IgD-negative memory B cell (primary cell): ENCODE measurements around the gene SH3PXD2A. TPM values are rescaled to one million over a fixed set of nuclear protein-coding genes. Genes with fewer than 3 reads are reported as not detected.

Experiments
- H3K27ac Mint-ChIP-seq, 3 donors: one replicate each; pipeline ENCODE4 v1.8.0; 2020 to 2022; ENCODE audit warnings: mild to moderate bottlenecking in 3 of 3, mixed read lengths in 3 of 3, moderate library complexity in 1 of 3
- H3K27me3 Mint-ChIP-seq: one replicate; pipeline ENCODE4 v1.8.0; 2021; ENCODE audit warnings: mixed read lengths
- H3K36me3 Mint-ChIP-seq: one replicate; pipeline ENCODE4 v1.8.0; 2020; ENCODE audit warnings: mild to moderate bottlenecking, mixed read lengths
- H3K4me1 Mint-ChIP-seq, 3 donors: one replicate each; pipeline ENCODE4 v1.8.0; 2020 to 2022; ENCODE audit warnings: mixed read lengths in 3 of 3, mild to moderate bottlenecking in 1 of 3
- H3K4me3 Mint-ChIP-seq, 4 donors: one replicate each; pipeline ENCODE4 v1.8.0; 2020 to 2022; ENCODE audit warnings: mild to moderate bottlenecking in 4 of 4, mixed read lengths in 4 of 4, moderate library complexity in 3 of 4
- H3K9me3 Mint-ChIP-seq, 3 donors: one replicate each; pipeline ENCODE4 v1.8.0; 2020 to 2021; ENCODE audit warnings: mixed read lengths in 3 of 3, mild to moderate bottlenecking in 1 of 3
- polyA plus RNA-seq: library from polyadenylated mRNA; unstranded; fragments of 300-500 nt; fragmentation: Illumina TruSeq; gene quantifications from one replicate; pipeline ENCODE4 v1.2.3, GENCODE V29; 2021

The SH3PXD2A gene
- polyA plus RNA-seq, 1 donor from 2014 or later, result 1.2 TPM

GRCh38 chr10:103574097-103575061 lies 281.0 kb downstream of the SH3PXD2A start:
- Mint-ChIP-seq H3K9me3 (no peaks in the 10 kb centered on the region), H3K4me3 (no peak overlapping the region), H3K36me3 (no peaks in the 10 kb centered on the region), H3K27ac (no peak overlapping the region), H3K27me3 (peaks cover 9% of the 10 kb centered on the region), H3K4me1 (no peaks in the 10 kb centered on the region)

GRCh38 chr10:103573205-103573487 lies 282.2 kb downstream of the SH3PXD2A start:
- Mint-ChIP-seq H3K27ac (no peak overlapping the region), H3K4me3 (no peak overlapping the region), H3K27me3 (peaks cover 12% of the 10 kb centered on the region), H3K36me3 (no peaks in the 10 kb centered on the region), H3K9me3 (no peaks in the 10 kb centered on the region), H3K4me1 (no peaks in the 10 kb centered on the region)

GRCh38 chr10:103572347-103573204 lies 282.8 kb downstream of the SH3PXD2A start:
- peaks cover 12% of the 10 kb centered on the region for H3K27me3 Mint-ChIP-seq
- no peaks in the 10 kb centered on the region for H3K9me3 Mint-ChIP-seq
- H3K27ac Mint-ChIP-seq, result no peak overlapping the region
- no peak overlapping the region for H3K4me3 Mint-ChIP-seq
- H3K4me1 Mint-ChIP-seq, result no peaks in the 10 kb centered on the region
- H3K36me3 Mint-ChIP-seq, result no peaks in the 10 kb centered on the region

- Mint-ChIP-seq H3K36me3 (no peaks in the 10 kb centered on the region), H3K4me3 (no peak overlapping the region), H3K9me3 (no peaks in the 10 kb centered on the region), H3K27ac (no peak overlapping the region), H3K4me1 (no peaks in the 10 kb centered on the region), H3K27me3 (peaks cover 12% of the 10 kb centered on the region)
Observed at GRCh38 chr10:103571656-103571975, 283.8 kb downstream of the SH3PXD2A start.

GRCh38 chr10:103570844-103571655 lies 284.3 kb downstream of the SH3PXD2A start:
- H3K36me3 Mint-ChIP-seq, result no peaks in the 10 kb centered on the region
- H3K4me3 Mint-ChIP-seq, result no peak overlapping the region
- no peak overlapping the region for H3K27ac Mint-ChIP-seq
- peaks cover 9% of the 10 kb centered on the region for H3K27me3 Mint-ChIP-seq
- H3K4me1 Mint-ChIP-seq, result no peaks in the 10 kb centered on the region
- no peaks in the 10 kb centered on the region for H3K9me3 Mint-ChIP-seq

GRCh38 chr10:103569896-103570295 lies 285.5 kb downstream of the SH3PXD2A start:
- peaks cover 9% of the 10 kb centered on the region for H3K27me3 Mint-ChIP-seq
- no peak overlapping the region for H3K27ac Mint-ChIP-seq
- no peaks in the 10 kb centered on the region for H3K36me3 Mint-ChIP-seq
- H3K9me3 Mint-ChIP-seq, result no peaks in the 10 kb centered on the region
- H3K4me3 Mint-ChIP-seq, result peak overlapping the region in 1 of 4 donors; percentile 54
- no peaks in the 10 kb centered on the region for H3K4me1 Mint-ChIP-seq

- Mint-ChIP-seq H3K4me1 (no peaks in the 10 kb centered on the region), H3K27ac (no peak overlapping the region), H3K36me3 (no peaks in the 10 kb centered on the region), H3K27me3 (peaks cover 7% of the 10 kb centered on the region), H3K4me3 (no peak overlapping the region), H3K9me3 (no peaks in the 10 kb centered on the region)
Observed at GRCh38 chr10:103568505-103568904, 286.9 kb downstream of the SH3PXD2A start.

GRCh38 chr10:103566536-103566935 lies 288.8 kb downstream of the SH3PXD2A start:
- Mint-ChIP-seq H3K27me3 (peaks cover 7% of the 10 kb centered on the region), H3K4me3 (no peak overlapping the region), H3K36me3 (no peaks in the 10 kb centered on the region), H3K9me3 (no peaks in the 10 kb centered on the region), H3K4me1 (no peaks in the 10 kb centered on the region), H3K27ac (no peak overlapping the region)

GRCh38 chr10:103564776-103565520 lies 290.4 kb downstream of the SH3PXD2A start:
- no peaks in the 10 kb centered on the region for H3K36me3 Mint-ChIP-seq
- no peaks in the 10 kb centered on the region for H3K4me1 Mint-ChIP-seq
- peaks cover 7% of the 10 kb centered on the region for H3K27me3 Mint-ChIP-seq
- H3K27ac Mint-ChIP-seq, result no peak overlapping the region
- H3K9me3 Mint-ChIP-seq, result no peaks in the 10 kb centered on the region
- H3K4me3 Mint-ChIP-seq, result no peak overlapping the region

- no peak overlapping the region for H3K27ac Mint-ChIP-seq
- no peak overlapping the region for H3K4me3 Mint-ChIP-seq
- H3K4me1 Mint-ChIP-seq, result no peaks in the 10 kb centered on the region
- no peaks in the 10 kb centered on the region for H3K9me3 Mint-ChIP-seq
- H3K27me3 Mint-ChIP-seq, result peaks cover 11% of the 10 kb centered on the region
- H3K36me3 Mint-ChIP-seq, result no peaks in the 10 kb centered on the region
Observed at GRCh38 chr10:103564116-103564501, 291.3 kb downstream of the SH3PXD2A start.

GRCh38 chr10:103563231-103564115 lies 291.9 kb downstream of the SH3PXD2A start:
- no peaks in the 10 kb centered on the region for H3K4me1 Mint-ChIP-seq
- H3K9me3 Mint-ChIP-seq, result peaks cover 0 to 1% (median 0%) of the 10 kb centered on the region in 3 donors
- peaks cover 8% of the 10 kb centered on the region for H3K27me3 Mint-ChIP-seq
- H3K27ac Mint-ChIP-seq, result no peak overlapping the region
- H3K4me3 Mint-ChIP-seq, result no peak overlapping the region
- H3K36me3 Mint-ChIP-seq, result no peaks in the 10 kb centered on the region

GRCh38 chr10:103562383-103562782 lies 293.0 kb downstream of the SH3PXD2A start:
- Mint-ChIP-seq H3K27me3 (peaks cover 12% of the 10 kb centered on the region), H3K27ac (no peak overlapping the region), H3K36me3 (no peaks in the 10 kb centered on the region), H3K4me1 (no peaks in the 10 kb centered on the region), H3K4me3 (no peak overlapping the region), H3K9me3 (peaks cover 0 to 1% (median 0%) of the 10 kb centered on the region in 3 donors)

- Mint-ChIP-seq H3K36me3 (no peaks in the 10 kb centered on the region), H3K4me1 (no peaks in the 10 kb centered on the region), H3K9me3 (peaks cover 0 to 1% (median 0%) of the 10 kb centered on the region in 3 donors), H3K27me3 (peaks cover 21% of the 10 kb centered on the region), H3K4me3 (no peak overlapping the region), H3K27ac (no peak overlapping the region)
Observed at GRCh38 chr10:103560886-103561285, 294.5 kb downstream of the SH3PXD2A start.
